A549 (cell line): ENCODE results near the gene MRPL20. TPM values are rescaled to one million over a fixed set of nuclear protein-coding genes. Genes with fewer than 3 reads are reported as not detected.

Source experiments
- ATAC-seq, 2 experiments: fragments of 200-7000 bp in 1 of 2; fragments of >200 bp in 1 of 2; cut with Nextera tagmentation in 1 of 2; cut with Tn5 transposase in 1 of 2; 3 replicates each; pipeline versions ENCODE4 v1.8.0 to v1.9.1; 2018 to 2020; ENCODE audit warnings: mild to moderate bottlenecking in 1 of 2, moderate library complexity in 1 of 2
- CTCF ChIA-PET: fragments of 300-600 bp; sonication (Branson Sonifier 250); formaldehyde crosslinking; extraction: SDS; loops from one replicate; lab custom pipeline; 2021; ENCODE audit warnings: antibody characterized with exemption, inconsistent platforms; lab: Yijun Ruan, JAX
- POLR2A ChIA-PET: fragments of 350-600 bp; formaldehyde crosslinking; extraction: SDS; loops from one replicate; lab custom pipeline; 2021; ENCODE audit warnings: antibody characterized with exemption, inconsistent platforms; lab: Yijun Ruan, JAX
- DNase-seq, 2 experiments: peaks; one replicate each; pipeline versions ENCODE4 v3.0.0 to v3.0.0-alpha.2; 2011 to 2016; ENCODE audit warnings: low read depth in 1 of 2, low spot score in 1 of 2
- FAIRE-seq: peaks from 2 replicates; lab custom pipeline; 2011; peaks lifted over from hg19 to GRCh38; lab: Jason Lieb, UNC
- H3K27ac ChIP-seq, 2 experiments: fragments of >200 bp; sonication (Bioruptor Twin); formaldehyde crosslinking; 3 replicates each; pipeline ENCODE4 v1.5.1; 2016 to 2017
- H3K4me1 ChIP-seq: fragments of >200 bp; sonication (Bioruptor Twin); formaldehyde crosslinking; 3 replicates; pipeline ENCODE4 v1.6.1; 2016
- H3K4me2 ChIP-seq: fragments of >200 bp; sonication (Bioruptor Twin); formaldehyde crosslinking; 3 replicates; pipeline ENCODE4 v1.6.1; 2016
- H3K4me3 ChIP-seq: fragments of >200 bp; sonication (Bioruptor Twin); formaldehyde crosslinking; 3 replicates; pipeline ENCODE4 v1.5.1; 2016
- H3K9me3 ChIP-seq: fragments of >200 bp; sonication (Bioruptor Twin); formaldehyde crosslinking; 3 replicates; pipeline ENCODE4 v1.6.1; 2016
- ATOH8 ChIP-seq: fragments of 250-450 bp; sonication (Bioruptor Pico); IDR thresholded peaks from 2 replicates; pipeline ENCODE4 v1.5.0; 2020; ENCODE audit warnings: low read depth, mild to moderate bottlenecking, moderate library complexity
- BCL3 ChIP-seq: fragments of >200 bp; sonication (Bioruptor Twin); formaldehyde crosslinking; IDR thresholded peaks from 3 replicates; pipeline ENCODE4 v1.6.1; 2016
- CBX2 ChIP-seq: fragments of 200-600 bp; sonication (generic); IDR thresholded peaks from 2 replicates; pipeline ENCODE4 v1.6.1; 2016; ENCODE audit warnings: low read depth, mild to moderate bottlenecking, borderline replicate concordance
- CHD2 ChIP-seq: fragments of 150-350 bp; IDR thresholded peaks from 2 replicates; pipeline ENCODE4 v1.6.1; 2014; ENCODE audit warnings: low read length; ENCODE audit not compliant: partially characterized antibody
- CTCF ChIP-seq: fragments of >200 bp; sonication (Bioruptor Twin); formaldehyde crosslinking; IDR thresholded peaks from 3 replicates; pipeline ENCODE4 v1.5.1; 2016
- EHMT2 ChIP-seq: fragments of 200-600 bp; sonication (generic); IDR thresholded peaks from 2 replicates; pipeline ENCODE4 v1.6.1; 2016; ENCODE audit warnings: antibody characterized with exemption, low read depth, mild to moderate bottlenecking, moderate library complexity
- ELK1 ChIP-seq: fragments of 150-350 bp; IDR thresholded peaks from 2 replicates; pipeline ENCODE4 v1.6.1; 2014; ENCODE audit warnings: low read depth, mild to moderate bottlenecking, low read length
- FOSB ChIP-seq: fragments of 250-450 bp; sonication (Bioruptor Pico); IDR thresholded peaks from 2 replicates; pipeline ENCODE4 v1.5.0; 2020; ENCODE audit warnings: mild to moderate bottlenecking, moderate library complexity
- FOSL2 ChIP-seq, 2 experiments: fragments of 450-650 bp in 1 of 2; fragments of >200 bp in 1 of 2; sonication (Bioruptor Twin) in 1 of 2; formaldehyde crosslinking; IDR thresholded peaks; 2 replicates each; pipeline versions ENCODE4 v1.5.0 to v1.6.1; 2016 to 2020; ENCODE audit warnings: mild to moderate bottlenecking in 1 of 2, moderate library complexity in 1 of 2
- FOXS1 ChIP-seq: fragments of 250-450 bp; sonication (Bioruptor Pico); IDR thresholded peaks from 2 replicates; pipeline ENCODE4 v1.5.0; 2020; ENCODE audit warnings: mild to moderate bottlenecking, moderate library complexity
- HDAC2 ChIP-seq: fragments of 200-600 bp; sonication (generic); IDR thresholded peaks from 2 replicates; pipeline ENCODE4 v1.6.1; 2016
- HES2 ChIP-seq: fragments of >200 bp; sonication (Bioruptor Twin); formaldehyde crosslinking; IDR thresholded peaks from 2 replicates; pipeline ENCODE4 v1.6.1; 2016
- HEYL ChIP-seq: fragments of 250-450 bp; sonication (Bioruptor Pico); IDR thresholded peaks from 2 replicates; pipeline ENCODE4 v1.8.0; 2021; ENCODE audit warnings: mild to moderate bottlenecking, moderate library complexity
- HOXA7 ChIP-seq: fragments of 250-450 bp; sonication (Bioruptor Pico); IDR thresholded peaks from 2 replicates; pipeline ENCODE4 v1.5.0; 2020; ENCODE audit warnings: mild to moderate bottlenecking, moderate library complexity
- HOXB13 ChIP-seq: fragments of 250-450 bp; sonication (Bioruptor Pico); IDR thresholded peaks from 2 replicates; pipeline ENCODE4 v1.5.0; 2020; ENCODE audit warnings: low read depth, mild to moderate bottlenecking, moderate library complexity
- MYC ChIP-seq: IDR thresholded peaks from 2 replicates; pipeline ENCODE4 v1.6.1; 2012; ENCODE audit warnings: mild to moderate bottlenecking, inconsistent platforms, low read length, improper control_type of control experiment, borderline replicate concordance
- NPAS2 ChIP-seq: fragments of 250-450 bp; sonication (Bioruptor Pico); IDR thresholded peaks from 2 replicates; pipeline ENCODE4 v1.8.0; 2022; ENCODE audit warnings: mild to moderate bottlenecking, moderate library complexity, borderline replicate concordance
- PBX3 ChIP-seq: IDR thresholded peaks from 2 replicates; pipeline ENCODE4 v1.6.1; 2012
- POLR2A ChIP-seq: IDR thresholded peaks from 2 replicates; pipeline ENCODE4 v1.6.1; 2012; ENCODE audit warnings: mild to moderate bottlenecking, low read length
- RAD21 ChIP-seq, 2 experiments: fragments of >200 bp in 1 of 2; sonication (Bioruptor Twin) in 1 of 2; formaldehyde crosslinking in 1 of 2; IDR thresholded peaks in 1 of 2; conservative IDR thresholded peaks in 1 of 2; 2 replicates in 1 of 2; 3 replicates in 1 of 2; pipeline ENCODE4 v1.6.1; 2012 to 2018; ENCODE audit warnings: inconsistent platforms in 1 of 2
- RCOR1 ChIP-seq: fragments of 150-350 bp; IDR thresholded peaks from 2 replicates; pipeline ENCODE4 v1.6.1; 2014; ENCODE audit warnings: antibody characterized with exemption, low read length, low read depth
- REST ChIP-seq: fragments of 200-600 bp; sonication (generic); IDR thresholded peaks from 2 replicates; pipeline ENCODE4 v1.6.1; 2016; ENCODE audit warnings: antibody characterized with exemption, mild to moderate bottlenecking, moderate library complexity
- ZC3H11A ChIP-seq: fragments of 450-650 bp; IDR thresholded peaks from 2 replicates; pipeline ENCODE4 v1.6.1; 2014; ENCODE audit warnings: antibody characterized with exemption, mild to moderate bottlenecking
- ZNF302 ChIP-seq: fragments of 250-450 bp; sonication (Bioruptor Pico); IDR thresholded peaks from 2 replicates; pipeline ENCODE4 v1.9.0; 2021; ENCODE audit warnings: inconsistent platforms, mild to moderate bottlenecking, moderate library complexity
- WGBS: methylation state at CpG from one replicate; pipeline ENCODE4 v1.1.6; 2017; ENCODE audit errors: missing lambda C conversion rate; 5-methylcytosine and 5-hydroxymethylcytosine counted together
- polyA plus RNA-seq, 4 experiments: library from polyadenylated mRNA; depleted of rRNA in 3 of 4; stranded (reverse); fragments of >200 nt; fragmentation: RNase III in 1 of 4; extraction: RNeasy Plus Mini Kit Qiagen cat#74134 plus additional on column Dnase treatment in 1 of 4; gene quantifications; 2 replicates in 3 of 4; 3 replicates in 1 of 4; pipeline ENCODE4 v1.2.3, GENCODE V29; 2011 to 2017

The MRPL20 gene
- polyA plus RNA-seq, 2 of the 4 experiments (the other 2 are of a cell fraction): 158 to 163 TPM

- TF ChIP-seq HES2 (no peak), CHD2 (no peak), POLR2A (no peak), HOXB13 (CRISPR knock-in tag) (no peak), RAD21 (conservative IDR thresholded peaks at IDR 0.05 in 1 of 2, IDR thresholded peaks at IDR 0.05 in 1 of 2) (no peak), PBX3 (no peak), CTCF (no peak), EHMT2 (no peak), HEYL (CRISPR knock-in tag) (no peak)
These were observed 16.4 kb downstream of the MRPL20 start (continued) for GRCh38 chr1:1390675-1391074.

- CTCF ChIA-PET: interaction anchor here (1.0 to 2.7 kb wide), 3 partner anchors 11 to 40 kb away, joined by 3 to 17 read pairs (median 8); partner anchors contain the start of gene CCNL2
- no peak overlapping the region for H3K4me3 ChIP-seq
- no peak overlapping the region for H3K27ac ChIP-seq
- POLR2A ChIA-PET: interaction anchor here (1.2 kb wide), 1 partner anchor 11 kb away, joined by 3 read pairs; the partner anchor contains the start of gene CCNL2
- no peaks in the 10 kb centered on the region for H3K4me1 ChIP-seq
- WGBS: 95% methylated on average over 16 of the region's 16 CpGs
- no peaks in the 10 kb centered on the region for H3K9me3 ChIP-seq
- no peak for ATAC-seq
- FAIRE-seq: no peak
- no peak for DNase-seq
- no peak for TF ChIP-seq FOXS1 (CRISPR knock-in tag)
- TF ChIP-seq ZC3H11A: no peak
- no peak for TF ChIP-seq HEYL (CRISPR knock-in tag)
- no peak for TF ChIP-seq BCL3
- TF ChIP-seq CBX2: no peak
- TF ChIP-seq ZNF302 (CRISPR knock-in tag): no peak
- TF ChIP-seq MYC: no peak
- no peak for TF ChIP-seq HDAC2
- no peak for TF ChIP-seq RCOR1
- no peak for TF ChIP-seq ATOH8 (CRISPR knock-in tag)
- no peak for TF ChIP-seq FOSL2 (IDR thresholded peaks at IDR 0.05)
- no peak for TF ChIP-seq FOSL2 (CRISPR knock-in tag; IDR thresholded peaks at IDR 0.05)
- no peak for TF ChIP-seq REST
- TF ChIP-seq ELK1: no peak
- no peak for TF ChIP-seq HOXA7 (CRISPR knock-in tag)
- no peak for TF ChIP-seq FOSB (CRISPR knock-in tag)
- no peak for TF ChIP-seq NPAS2
- H3K4me2 ChIP-seq: no peak overlapping the region
These were observed 19.0 kb downstream of the MRPL20 start for GRCh38 chr1:1388078-1388472.
